Amniotic stem cell (primary cell): Measurements from ENCODE around the gene CEL.
"Not testable (repeated sequence)": the region's sequence is repeated elsewhere in the genome, so short reads cannot be mapped to it uniquely, and the experiment has no call there.

ENCODE experiments used
- DNase-seq: peaks from one replicate; lab custom pipeline; 2025; lab: John Stamatoyannopoulos, UW

CEL gene

DNA sequence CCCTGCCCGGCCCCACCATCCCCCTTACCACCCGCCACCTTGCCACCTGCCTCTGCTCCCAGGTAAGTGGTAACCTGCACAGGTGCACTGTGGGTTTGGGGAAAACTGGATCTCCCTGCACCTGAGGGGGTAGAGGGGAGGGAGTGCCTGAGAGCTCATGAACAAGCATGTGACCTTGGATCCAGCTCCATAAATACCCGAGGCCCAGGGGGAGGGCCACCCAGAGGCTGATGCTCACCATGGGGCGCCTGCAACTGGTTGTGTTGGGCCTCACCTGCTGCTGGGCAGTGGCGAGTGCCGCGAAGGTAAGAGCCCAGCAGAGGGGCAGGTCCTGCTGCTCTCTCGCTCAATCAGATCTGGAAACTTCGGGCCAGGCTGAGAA, at the start of gene CEL:
Gene CEL, plus strand, starts transcription at position 218 of the 382 bp plus-strand sequence. Its CDS starts 22 bp downstream, at position 240.
- DNase-seq: not testable (repeated sequence)

DNA sequence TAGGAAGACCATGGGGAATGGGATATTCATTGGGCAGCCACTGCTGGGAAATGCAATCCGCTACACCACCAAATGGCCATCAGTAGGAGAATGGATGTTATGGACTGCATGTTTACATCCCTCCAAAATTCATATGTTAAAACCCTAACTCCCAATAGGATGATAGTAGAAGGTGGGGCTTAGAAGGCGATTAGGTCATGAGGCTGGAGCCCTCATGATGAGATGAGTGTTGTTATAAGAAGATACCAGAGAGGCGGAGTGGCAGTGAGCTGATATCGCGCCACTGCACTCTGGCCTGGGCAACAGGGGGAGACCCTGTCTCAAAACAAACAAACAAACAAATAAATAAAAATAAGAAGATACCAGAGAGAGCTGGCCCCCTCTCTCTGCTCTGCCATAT, 47.1 kb upstream of the CEL start:
- no peak for DNase-seq

DNA sequence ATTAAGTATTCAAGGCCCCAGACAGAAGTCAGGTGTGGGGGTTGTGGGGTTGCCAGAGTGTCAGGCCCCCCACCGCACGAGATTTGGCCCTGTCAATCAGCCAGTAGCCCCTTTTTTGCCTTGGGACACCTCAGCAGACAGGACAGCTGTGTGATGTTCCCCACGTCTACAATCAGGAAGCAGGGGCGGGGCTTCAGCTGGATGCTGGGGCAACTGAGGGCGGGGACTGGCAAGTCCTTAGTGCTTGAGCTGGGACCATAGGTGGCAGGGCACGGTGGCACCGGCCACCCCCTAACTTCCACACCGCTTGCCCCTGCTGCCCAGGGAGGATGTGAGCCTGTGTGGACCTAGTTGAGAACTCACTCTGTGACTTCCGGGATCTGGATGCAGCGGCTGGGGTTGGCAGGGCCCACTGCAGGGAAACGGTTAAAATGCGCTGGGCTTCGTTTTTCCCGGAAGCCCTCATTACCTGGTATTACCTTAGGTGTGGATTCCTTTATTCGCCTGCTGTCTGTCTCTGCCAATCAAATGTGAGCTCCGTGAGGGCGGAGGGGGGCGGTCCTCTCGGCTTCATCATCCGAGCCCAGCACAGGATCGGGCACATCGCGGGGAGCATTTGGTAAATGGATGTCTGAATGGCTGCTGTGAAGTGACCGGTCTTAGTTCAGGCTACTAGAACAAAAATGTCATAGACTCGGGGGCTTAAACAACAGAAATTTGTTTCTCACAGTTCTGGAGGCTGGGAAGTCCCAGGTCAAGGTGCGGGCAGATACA, 38.5 kb upstream of the CEL start:
- no peak for DNase-seq

DNA sequence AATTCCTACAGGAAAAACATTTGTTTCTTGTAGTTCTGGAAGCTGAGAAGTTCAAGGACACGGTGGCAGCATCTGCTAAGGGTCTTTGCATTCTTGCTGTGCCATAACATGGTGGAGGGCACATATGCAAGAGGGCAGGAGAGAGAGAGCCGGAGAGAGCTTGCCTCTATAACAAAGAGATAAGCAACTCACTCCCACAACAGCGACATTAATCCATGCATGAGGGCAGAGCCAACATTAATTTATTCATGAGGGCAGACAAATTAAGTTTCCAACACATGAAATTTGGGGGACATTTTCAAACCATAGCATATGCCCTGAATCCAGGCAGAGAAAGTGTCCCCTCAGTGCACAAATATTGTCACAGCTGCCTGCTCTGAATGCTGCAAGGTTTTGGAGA, 35.4 kb upstream of the CEL start:
- no peak for DNase-seq

DNA sequence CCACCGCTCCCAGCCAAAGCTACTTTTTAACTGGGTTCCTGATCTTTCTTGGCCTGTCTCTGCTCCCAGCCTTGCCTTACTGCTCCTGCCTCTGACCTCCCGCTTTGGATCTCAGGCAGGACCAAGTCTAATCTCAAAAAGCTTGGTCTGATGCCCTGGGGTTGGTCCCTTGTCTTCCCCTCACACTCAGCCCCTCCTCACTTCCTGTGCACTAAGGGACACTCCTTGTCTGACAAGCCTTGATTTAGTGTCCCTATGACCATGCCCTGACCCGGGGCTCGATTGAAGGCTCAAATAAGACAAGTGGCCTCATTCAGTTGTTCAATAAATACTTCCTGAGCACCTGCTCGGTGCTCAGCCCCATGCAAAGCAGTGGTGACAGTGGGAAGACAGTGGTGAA, 34.6 kb upstream of the CEL start:
- no peak for DNase-seq

DNA sequence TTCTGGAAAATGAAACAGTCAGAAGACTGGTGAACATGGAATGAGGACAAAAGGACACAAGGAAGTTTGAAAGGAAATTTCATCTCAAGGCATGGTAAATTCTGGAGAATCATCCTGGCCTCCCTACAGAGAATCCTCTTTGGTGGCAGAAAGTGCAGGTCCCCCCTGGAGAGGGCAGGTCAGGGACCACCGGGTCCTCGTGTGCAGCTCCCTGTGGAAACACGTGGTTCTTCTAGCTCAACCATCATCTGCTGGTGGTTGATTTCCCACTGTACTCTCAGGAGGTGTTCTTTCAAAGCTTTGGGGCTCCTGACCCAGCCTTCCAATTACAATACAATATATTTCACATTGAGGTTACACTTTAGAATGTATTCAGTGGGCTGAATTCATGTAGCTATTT, 33.6 kb upstream of the CEL start:
- DNase-seq: no peak

DNA sequence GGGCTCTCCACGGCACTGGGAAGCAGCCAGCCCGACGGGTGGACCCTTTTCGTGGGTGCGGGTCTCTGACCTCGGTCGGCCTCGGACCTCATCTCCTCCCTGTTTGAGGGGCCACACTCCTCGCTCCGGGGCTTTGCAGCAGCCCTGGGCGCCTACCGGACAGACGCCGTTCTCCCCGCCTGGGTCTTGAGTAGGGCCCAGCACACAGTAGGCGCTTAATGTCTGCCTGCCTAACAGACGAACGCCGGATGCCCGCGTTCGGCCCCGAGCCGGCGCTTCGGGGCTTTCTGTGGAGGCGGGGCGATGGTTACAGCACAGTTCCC, 31.8 kb upstream of the CEL start:
- DNase-seq: no peak

DNA sequence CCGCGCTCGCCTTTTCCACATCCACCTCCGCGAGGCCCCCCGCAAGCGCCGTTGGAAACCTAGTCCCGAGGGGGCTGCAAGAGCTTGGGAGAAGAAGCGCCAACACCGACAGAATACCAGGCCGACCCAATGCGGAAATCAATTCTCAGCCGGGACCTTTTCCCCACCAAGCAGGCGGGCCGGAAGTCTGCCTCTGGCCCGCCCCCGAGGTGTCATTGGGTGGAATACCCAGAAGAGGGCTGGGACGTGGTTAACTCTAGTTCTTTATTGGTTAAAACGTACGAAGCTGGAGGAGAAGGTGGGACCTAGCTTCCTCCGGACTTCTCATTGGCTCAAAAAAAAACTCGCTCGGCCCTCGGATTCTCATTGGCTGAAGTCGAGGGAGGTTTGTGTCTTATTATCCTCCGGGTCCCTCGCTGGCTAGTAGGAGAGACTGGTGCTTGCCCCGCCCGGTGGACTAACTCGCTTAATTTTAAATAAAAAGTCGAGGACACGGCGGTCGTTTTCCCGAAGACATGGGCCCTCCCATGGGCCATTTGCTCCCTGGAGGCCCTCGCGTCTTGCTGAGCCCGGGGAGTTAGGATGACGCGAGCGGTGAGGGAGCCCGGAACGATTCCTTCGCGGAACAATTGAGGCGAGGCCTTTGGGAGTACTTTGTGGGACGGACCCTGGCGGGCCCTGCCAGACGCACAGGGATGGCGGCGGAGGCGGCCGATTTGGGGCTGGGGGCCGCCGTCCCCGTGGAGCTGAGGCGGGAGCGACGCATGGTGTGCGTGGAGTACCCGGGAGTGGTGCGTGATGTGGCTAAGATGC, 31.3 kb upstream of the CEL start, which contains the start of gene GTF3C5:
Gene GTF3C5, plus strand, starts transcription at position 681 of the 813 bp plus-strand sequence. Its CDS starts 15 bp downstream, at position 696.
- peak; percentile 99 for DNase-seq

DNA sequence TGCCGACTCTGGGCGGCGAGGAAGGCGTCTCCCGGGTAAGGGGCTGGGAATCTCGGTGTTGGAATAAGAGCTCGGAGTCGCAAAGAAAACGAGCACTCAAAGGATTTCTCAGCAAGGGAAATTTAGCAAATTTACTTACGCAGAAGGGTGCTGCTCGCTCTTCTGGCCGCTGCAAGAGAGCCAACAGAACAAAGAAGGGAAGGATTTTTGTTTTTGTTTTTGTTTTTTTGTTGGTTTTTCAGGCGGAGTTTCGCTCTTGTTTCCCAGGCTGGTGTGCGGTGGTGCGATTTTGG, 30.7 kb upstream of the CEL start:
- DNase-seq: no peak

DNA sequence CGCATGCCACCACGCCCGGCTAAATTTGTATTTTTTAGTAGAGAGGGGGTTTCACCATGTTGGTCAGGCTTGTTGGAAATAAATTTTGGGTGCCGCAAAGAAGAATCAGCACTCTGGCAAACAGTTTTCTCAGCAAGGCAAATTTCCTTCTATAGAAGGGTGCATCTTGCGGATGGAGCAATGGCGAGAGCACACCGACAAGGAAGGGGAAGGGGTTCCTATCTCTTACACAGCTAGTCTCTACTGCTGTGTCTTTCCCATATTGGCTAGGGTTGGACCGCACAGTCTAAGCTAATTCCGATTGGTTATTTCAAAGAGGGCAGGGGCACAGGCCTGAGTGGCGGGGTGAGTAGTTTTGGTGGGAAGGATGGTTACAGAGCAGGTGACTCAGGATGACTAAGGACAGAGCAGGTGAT, 30.3 kb upstream of the CEL start:
- DNase-seq: no peak

DNA sequence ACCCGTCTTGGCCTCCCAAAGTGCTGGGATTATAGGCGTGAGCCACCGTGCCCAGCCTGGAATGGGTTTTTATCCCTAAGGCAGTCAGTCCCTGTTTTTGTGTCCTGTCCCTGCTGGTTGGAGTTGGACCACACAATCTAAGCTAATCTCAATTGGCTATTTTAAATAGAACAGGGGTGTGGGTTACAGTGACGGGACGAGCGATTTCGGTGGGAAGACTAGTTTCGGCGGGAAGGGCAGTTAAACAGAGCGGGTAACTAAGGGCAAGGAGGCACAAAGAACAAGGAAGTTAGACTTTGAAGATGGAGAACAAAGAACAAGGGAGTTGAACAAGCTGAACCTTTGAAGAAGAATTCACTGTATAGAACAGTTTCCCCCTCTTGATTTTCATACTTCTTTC, 29.6 kb upstream of the CEL start:
- no peak for DNase-seq

DNA sequence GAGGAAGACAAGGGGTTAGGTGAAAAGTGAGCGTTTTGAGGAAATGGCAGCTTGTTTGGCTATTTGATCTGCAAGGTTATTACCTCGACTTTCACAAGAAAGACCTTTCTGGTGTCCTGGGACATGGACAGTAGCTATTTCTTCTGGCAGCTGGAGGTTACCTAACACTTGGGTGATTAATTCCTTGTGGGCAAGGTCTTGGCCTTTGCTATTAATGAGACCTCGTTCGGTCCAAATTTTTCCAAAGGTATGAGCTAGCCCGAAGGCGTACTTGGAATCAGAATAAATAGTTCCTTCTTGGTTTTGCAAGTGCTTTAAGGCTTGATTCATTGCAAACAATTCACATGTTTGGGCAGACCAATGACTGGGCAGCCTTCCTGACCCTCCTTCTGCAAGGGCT, 26.1 kb upstream of the CEL start:
- no peak for DNase-seq

DNA sequence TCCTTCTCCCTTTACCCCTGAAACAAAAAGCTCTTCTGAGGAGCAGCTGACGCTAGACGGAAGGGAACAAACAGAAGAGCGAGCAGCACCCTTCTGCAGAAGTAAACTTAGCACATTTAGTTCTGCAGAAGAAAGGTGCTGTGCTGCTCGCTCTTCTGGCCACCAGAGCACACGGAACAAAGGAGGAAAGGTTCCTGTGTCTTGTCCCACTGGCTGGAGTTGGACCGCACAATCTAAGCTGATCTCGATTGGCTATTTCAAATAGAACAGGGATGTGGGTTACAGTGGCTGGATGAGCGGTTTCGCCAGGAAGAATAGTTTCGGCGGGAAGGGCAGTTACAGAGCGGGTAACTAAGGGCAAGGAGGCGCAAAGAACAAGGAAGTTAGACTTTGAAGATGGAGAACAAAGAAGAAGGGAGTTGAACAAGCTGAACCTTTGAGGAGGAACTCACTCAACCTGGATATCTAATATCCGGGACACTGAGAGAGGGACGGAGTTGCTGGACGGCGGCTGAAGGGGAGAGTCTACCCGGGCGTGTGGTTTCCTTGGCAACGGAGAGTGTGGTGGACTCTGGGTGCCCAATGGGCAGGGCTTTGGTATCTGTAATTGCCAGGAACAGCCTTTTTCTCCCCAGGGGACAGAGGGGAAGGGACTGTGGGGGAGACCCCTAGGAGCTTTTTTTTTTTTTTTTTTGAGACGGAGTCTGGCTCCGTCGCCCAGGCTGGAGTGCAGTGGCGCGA, 23.8 kb upstream of the CEL start:
- DNase-seq: no peak

DNA sequence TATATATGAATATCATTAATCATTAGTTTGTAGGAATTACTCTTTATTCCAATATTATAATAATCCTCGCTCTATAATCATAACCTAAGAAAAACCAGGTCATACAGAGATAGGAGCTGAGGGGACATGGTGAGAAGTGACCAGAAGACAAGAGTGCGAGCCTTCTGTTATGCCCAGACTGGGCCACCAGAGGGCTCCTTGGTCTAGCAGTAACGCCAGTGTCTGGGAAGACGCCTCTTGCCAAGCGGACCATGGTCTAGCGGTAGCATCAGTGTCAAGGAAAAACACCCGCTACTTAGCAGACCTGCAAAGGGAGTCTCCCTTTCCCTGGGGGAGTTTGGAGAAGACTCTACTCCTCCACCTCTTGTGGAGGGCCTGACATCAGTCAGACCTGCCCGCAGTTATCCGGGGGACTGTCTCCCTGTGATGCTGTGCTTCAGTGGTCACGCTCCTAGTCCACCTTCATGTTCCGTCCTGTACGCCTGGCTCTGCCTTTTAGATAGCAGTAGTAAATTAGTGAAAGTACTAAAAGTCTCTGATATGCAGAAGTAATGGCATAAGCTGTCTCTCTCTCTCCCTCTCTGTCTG, 20.8 kb upstream of the CEL start:
- DNase-seq: not testable (repeated sequence)

DNA sequence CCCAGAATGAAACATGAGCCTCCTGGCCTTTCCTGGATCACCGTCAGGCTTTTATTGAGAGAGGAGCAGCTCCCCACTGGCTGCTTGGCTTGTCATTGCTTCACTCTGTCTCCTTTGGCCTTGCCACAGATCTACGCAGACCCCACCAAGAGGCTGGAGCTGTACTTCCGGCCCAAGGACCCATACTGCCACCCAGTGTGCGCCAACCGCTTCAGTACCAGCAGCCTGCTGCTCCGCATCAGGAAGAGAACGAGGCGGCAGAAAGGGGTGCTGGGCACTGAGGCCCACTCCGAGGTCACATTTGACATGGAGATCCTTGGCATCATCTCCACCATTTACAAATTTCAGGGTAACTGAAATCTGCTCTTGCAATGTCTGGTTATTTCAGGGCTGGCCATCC, 19.8 kb upstream of the CEL start:
- DNase-seq: no peak

DNA sequence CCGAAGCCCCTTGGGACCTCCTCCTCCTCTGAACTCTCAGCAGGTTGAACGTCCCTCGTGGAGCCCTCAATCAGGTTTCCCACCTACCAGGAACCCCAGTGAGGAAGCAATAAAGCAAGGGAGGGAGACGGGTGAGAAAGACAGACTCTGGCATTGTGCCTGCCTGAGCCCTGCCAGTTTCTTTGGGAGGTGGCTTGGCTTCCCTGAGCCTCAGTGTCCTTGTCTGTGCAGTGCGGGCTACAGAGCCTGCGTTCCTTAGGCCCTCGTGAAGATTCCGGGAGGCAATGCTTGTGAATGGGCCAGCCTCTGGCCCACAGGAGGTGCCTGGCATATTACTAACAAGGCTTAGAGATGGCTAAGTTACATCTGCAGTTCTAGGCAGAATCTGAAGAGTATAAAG, 19.1 kb upstream of the CEL start:
- DNase-seq: no peak

DNA sequence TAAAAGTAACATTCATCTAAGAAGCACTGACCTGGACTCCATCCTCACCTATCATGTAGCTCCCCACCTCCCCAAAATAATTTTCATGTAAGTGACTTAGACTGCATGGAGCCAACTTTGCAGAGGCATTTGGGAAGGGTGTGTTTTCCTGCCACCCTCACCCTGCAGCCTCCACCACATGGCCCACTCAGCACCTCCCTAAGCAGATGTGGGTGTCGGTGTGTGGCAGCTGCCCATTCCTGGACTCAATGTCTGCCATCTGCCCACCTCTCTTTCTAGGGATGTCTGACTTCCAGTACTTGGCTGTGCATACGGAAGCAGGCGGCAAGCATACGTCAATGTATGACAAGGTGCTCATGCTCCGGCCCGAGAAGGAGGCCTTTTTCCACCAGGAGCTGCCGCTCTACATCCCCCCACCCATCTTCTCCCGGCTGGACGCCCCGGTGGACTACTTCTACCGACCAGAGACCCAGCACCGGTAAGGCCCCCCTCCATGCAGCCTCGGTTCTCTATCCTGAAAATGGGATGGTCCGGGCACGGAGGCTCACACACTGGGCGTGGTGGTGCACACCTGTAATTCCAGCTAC, 18.2 kb upstream of the CEL start:
- DNase-seq: no peak

DNA sequence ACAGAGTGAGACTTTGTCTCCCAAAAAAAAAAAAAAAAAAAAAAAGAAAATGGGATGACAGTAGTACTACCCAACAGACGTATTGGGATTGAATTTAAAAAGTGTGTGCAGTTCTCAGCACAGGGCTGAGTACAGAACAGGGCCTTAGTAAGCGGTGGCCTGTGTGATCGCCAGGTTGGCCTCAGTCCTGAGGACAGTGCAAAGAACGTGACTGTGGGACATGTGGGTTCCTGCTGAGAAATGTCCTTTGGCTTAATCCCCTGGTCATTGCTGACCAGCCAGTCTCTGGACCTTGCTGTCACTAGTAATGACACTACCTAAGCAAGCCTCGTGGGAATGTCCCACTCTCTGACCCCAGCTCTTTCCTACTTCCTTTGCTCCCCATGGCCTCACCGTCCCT, 17.7 kb upstream of the CEL start:
- no peak for DNase-seq

DNA sequence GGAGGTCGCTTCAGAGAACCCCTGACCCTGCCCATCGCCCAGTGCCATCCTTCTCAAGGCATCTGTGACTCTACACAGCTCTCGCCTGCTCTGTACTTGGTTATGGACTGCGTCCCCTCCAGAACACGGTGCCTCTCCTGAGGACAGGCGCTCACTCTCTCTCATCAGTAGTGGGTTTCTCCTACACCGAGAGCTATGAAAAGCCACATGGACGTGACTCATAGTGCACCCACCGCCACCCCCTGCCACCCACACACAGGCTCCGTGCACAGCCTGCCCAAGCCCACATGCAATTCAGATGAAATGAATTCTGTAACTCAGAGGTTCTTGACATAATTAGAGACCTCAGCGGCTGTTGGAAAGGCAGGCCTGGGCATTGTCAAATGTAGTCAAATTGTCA, 17.1 kb upstream of the CEL start:
- DNase-seq: no peak

DNA sequence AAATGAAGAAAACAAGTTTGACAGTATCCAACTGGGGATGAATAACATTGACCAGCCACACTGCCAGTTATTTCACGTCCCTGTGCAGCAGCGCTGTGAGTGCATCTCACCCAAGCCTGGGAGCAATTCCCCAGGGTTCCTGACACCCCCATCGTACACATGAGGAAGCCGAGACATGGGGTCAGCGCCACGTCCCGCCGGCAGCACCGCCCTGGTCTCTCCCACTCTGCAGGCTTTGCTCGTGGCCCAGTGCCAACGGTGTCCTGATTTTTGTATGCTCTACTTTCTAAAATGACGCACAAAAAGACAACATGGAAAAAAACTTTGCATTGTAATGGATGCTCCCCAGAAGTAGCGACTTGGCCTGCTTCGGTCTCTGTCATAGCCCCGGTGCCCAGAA, 16.6 kb upstream of the CEL start:
- DNase-seq: no peak

DNA sequence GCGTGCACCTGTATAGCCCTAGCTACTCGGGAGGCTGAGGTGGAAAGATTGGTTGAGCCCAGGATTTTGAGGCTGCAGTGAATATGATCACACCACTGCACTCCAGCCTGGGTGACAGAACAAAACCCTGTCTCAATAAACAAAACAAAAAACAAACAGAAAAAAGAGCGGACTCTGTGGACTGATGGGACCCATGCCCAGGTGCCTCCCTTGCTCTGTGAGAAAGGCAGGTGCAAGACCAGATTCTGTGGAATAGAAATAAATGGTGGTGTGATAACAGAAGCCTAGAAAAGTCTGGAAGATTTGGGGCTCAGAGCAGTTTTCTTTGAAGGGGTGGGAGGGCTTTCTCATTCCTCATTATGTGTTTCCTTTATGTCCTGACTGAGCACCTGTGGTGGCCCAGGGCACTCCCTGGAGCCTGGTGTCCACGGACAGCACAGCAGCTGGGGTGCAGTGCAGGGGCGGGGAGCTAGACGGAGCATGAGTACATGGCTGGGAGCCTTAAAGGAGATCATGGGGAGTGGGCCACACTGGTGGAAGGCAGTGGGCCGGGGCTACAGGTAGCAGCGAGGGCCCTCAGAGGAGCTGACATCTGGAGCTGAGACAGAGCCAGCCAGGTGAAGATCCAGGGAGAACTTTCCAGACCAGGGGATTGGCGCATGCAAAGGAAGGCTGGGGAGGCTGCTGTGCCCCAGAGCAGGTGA, 15.4 kb upstream of the CEL start:
- no peak for DNase-seq

DNA sequence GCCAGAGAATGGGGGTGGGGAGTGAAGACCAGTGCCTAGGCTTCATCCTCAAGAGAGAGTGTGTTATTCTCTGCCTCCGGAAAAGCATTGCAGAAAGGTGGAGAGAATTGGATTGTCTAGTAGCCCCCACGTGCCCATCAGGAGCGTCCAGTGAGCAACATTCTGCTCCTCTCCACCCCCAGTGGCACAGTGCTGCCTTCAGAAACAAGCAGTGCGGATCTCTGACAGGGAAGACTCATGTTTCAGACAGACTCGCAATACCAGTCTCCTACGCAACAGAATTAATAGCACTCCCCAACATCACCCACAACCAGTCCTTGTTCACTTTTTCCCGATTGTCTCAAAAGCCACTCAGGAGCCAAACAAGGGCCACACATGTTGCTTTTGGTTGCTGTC, 14.9 kb upstream of the CEL start:
- DNase-seq: no peak
